Skin of body (tissue), 2 donors: ENCODE measurements around the gene SASH3. TPM values are rescaled to one million over a fixed set of nuclear protein-coding genes. Genes with fewer than 3 reads are reported as not detected.

Experiments used
- DNase-seq: peaks from one replicate; lab custom pipeline; 2025; lab: John Stamatoyannopoulos, UW
- total RNA-seq: library from RNA; depleted of rRNA; stranded (reverse); fragments of >200 nt; gene quantifications from one replicate; pipeline ENCODE4 v1.2.3, GENCODE V29; 2014

SASH3 gene
- total RNA-seq, 1 donor from 2014 or later = 3.0 TPM

- no peak for DNase-seq
Observed at GRCh38 chrX:129759576-129760061, 20.1 kb upstream of the SASH3 start.

- no peak for DNase-seq
Observed at GRCh38 chrX:129760155-129760554, 19.6 kb upstream of the SASH3 start.

GRCh38 chrX:129760981-129761380, 18.8 kb upstream of the SASH3 start:
- DNase-seq = no peak

DNA sequence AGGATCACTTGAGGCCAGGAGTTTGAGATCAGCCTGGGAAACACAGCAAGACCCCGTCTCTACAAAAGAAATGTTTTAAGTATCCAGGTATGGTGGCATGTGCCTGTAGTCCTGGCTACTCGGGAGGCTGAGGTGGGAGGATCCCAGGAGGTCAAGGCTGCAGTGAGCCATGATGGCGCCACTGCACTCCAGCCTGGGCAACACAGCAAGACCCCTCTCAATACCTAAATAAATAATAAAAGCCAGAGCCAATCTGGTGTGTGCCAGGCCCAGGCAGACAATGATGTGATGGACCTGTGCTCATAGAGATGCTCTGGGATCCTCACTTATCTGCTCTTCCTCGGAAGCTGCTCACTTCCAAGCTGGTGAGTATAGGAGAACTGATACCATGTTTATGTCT, 18.2 kb upstream of the SASH3 start:
- DNase-seq = no peak

GRCh38 chrX:129762448-129762847, 17.3 kb upstream of the SASH3 start:
- DNase-seq = no peak

DNA sequence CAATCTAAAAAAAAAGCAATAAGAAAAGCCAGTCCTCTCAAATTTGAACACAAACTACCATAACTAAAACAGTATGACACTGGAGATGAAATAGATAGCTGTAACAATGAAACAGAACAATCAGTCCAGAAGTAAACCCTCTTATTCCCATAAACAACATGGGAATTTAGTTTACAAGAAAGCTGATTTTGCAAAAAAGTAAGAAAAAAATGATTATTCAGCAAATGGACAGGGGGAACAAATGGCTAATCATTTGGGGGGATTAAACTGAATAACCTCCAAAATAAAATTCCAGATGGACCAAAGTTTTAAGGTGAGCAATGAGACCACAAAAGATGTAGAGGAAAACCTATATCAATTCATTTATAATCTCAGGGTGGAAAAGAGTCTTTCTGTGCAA, 16.1 kb upstream of the SASH3 start:
- DNase-seq = no peak

GRCh38 chrX:129768186-129768585, 11.6 kb upstream of the SASH3 start:
- no peak for DNase-seq

- DNase-seq = no peak
Observed at GRCh38 chrX:129768586-129769466, 10.9 kb upstream of the SASH3 start.

- no peak for DNase-seq
Observed at GRCh38 chrX:129769467-129770154, 10.1 kb upstream of the SASH3 start.

DNA sequence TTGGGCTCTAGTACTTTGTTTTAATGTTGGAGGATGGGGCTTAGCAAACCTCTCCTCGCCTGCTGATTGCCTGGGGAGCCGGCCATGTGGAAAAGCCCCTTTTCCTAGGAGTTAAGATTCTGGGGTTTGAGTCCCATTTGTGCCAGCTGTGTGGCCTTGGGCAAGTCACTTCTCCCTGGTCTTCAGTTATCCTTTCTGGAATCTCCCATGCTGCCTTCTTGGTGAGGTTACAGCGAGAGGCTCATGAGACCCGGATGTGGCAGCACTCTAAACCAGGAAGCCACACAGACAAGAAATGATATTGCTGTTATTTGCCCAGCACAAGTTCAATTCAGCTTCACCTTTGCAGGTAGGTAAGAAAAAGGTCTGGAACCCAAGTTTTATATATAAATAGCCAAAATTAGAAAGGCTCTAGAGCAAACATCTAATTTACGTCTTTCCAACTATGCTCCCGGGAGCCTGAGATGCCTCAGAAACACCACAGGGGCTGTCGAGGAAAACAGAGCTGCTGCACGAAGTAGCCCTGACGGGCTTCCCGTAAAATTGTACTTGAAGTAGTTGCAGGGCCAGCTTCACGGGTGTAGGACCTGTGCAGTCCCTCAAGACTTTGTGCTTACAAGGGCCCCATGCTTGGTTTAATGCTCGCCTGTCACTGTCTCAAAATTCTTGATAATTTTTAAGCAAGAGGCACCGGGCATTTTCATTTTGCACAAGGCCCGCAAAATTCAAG, 8.3 kb upstream of the SASH3 start:
- DNase-seq = no peak

DNA sequence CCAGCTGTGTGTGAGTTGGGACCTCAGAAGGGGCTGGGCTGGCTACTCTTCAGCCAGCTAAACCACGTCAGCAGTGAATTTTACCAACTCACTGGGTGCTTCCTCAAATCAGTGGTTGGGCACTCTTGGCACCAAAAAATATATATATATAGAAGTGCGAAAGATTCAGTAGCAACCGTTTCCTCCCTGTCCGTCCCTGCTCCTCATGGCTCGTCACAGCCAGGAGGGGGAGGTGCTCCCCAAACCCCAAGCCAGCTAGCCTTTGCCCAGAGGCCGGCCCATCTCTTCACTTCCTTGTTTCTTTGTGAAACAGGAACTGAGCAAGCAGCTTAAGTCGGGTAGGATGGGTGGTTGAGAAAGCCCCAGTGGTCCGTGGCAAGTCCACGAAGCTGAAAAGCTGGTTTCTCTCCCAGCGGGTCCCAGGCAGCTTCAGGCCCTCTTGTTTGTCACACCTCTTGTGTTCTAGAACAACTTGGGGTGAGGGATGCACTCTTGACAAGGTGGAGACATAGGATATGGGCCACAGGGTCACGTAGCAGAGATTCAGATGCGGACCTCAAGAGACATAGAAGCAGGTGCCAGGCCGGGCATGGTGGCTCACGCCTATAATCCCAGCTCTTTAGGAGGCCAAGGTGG, 6.8 kb upstream of the SASH3 start:
- DNase-seq = no peak

- DNase-seq = no peak
Observed at GRCh38 chrX:129773649-129774458, 5.9 kb upstream of the SASH3 start.

GRCh38 chrX:129777218-129778030, 2.3 kb upstream of the SASH3 start:
- DNase-seq = no peak

DNA sequence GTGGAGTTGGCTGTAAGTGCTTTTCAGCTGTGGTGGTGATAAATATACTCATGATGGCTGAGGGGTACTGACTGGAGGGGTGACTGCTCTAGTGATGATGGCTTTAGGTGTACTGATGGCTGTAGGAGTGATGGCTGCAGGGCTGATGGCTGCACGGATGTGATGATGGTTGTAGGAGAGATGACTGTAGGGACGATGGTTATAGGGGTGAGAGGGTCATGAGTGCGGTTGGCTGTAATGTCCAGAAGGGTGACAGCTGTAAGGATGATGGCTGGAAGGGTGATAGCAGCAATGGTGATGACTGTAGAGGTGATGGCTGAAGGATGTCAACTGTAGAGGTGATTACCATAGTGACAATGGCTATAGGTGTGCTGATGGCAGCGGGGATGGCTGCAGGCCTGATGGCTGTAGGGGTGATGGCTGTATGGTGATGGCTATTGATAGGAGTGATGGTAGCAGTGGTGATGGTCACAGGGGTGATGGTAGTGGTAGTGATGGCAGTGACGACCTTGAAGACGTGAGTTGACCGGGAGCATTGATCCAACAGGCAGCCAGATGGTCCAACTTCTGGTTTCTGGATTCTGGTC, 570 bp upstream of the SASH3 start:
- DNase-seq = no peak

GRCh38 chrX:129780441-129781105, 824 bp downstream of the SASH3 start:
- DNase-seq = no peak

DNA sequence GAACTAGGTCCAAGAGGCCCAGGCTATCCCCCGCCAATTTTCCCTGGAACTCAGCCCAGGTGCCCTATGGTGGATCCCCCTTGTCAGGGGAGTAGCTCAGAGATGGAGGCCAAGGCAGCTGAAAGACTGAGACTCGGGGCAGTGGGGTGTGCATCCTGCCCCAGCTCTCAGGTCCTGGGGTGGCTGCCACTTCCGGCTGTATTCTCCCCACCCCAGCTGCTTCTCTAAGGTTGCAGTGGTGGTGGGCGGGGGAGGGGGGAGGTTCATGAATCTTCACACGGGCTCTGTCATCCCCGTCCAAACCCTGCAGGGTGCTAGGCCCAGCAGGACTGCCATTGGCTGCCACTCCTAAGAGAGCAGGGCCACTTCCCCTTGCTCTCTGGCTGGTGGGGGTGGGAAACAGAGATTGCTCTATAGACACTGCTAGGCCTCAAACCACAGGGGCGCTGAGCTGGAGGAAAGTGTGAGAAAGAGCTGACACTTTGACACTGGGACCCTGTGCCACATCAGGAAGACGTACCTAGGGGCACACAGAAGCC, 1.5 kb downstream of the SASH3 start:
- DNase-seq = no peak

DNA sequence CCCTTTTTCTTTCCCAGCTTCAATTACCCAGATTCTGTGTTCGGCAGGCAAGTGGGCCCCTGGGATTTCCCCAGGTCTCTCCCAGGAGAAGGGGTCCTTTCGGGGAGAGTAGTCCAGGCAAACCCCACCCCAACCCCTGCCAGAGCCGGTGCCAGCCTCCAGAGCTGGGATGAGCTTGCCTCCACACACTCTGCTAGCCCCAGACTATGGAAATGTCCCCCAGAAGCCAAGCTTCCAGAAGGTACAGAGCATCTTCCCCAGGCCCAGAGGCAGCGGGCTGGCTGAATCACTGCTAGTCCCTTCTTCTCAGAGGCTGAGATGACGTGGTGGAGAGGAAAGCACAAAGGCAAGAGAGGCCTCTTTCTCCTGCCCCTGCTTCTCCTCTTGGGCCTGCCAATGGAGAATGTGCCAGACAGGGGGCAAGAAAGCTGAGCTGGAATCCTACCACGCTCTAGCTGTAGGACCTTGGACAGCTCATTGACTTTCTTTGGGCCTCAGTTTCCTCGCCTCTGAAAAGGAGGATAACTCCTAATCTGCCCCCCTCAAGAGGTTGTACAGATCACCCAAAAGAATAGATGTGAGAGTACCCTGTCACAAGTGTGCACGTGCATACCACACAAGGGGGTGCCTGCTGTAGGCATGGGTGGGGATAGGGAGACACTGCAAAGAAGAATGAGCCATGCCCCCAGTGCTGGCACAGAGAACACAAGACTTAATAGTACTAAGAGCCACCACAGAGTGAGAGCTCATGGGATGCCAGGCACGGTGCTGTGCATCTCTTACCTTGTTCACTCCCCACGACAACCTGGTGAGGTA, 2.1 kb downstream of the SASH3 start:
- DNase-seq = no peak

DNA sequence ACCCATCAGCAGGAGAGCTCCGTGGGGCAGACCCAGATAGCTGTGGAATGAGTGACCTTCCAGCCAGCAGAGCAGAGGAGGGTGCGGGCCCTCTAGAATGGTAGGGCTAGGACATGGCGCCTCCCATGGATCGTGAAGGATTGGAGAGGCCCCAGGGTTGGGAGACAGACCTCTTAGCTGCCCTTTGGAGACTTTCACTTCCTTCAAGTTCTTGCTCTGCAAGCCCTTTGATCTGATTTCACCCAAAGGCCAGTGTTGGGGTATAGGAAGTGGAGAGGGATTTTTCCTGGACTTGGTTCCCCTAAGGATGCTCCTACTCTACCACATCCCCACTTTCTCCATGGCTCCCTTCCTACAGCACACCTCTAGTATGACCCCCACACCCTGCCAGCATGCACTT, 3.0 kb downstream of the SASH3 start:
- no peak for DNase-seq
